Measurements from ENCODE around the gene MAPKAP1.
A peak's percentile ranks its signal among the peaks of the same experiment; 100 is the strongest.

Gene MAPKAP1

GRCh38 chr9:125558453-125559092, 148.4 kb downstream of the MAPKAP1 start:
- no peak overlapping the region for H3K27ac ChIP-seq (replicated peaks)
- no peaks in the 10 kb centered on the region for H3K27me3 ChIP-seq (ENCODE audit: insufficient read depth, poor library complexity, severe bottlenecking)
- TF ChIP-seq POLR2AphosphoS5 (IDR thresholded peaks at IDR 0.05; ENCODE audit: low read depth) (no peak), CTCF (IDR thresholded peaks at IDR 0.05; ENCODE audit: insufficient read depth, low read length) (peak; percentile 60)
- peak; percentile 10 to 73 for DNase-seq (ENCODE audit: low read depth in 1 of 2, low spot score in 1 of 2)
- no peak overlapping the region for H3K4me3 ChIP-seq (replicated peaks; ENCODE audit: insufficient read depth, low read length)

- no peaks in the 10 kb centered on the region for H3K27me3 ChIP-seq (ENCODE audit: insufficient read depth, poor library complexity, severe bottlenecking)
- no peak for TF ChIP-seq POLR2AphosphoS5 (IDR thresholded peaks at IDR 0.05; ENCODE audit: low read depth)
- TF ChIP-seq GABPA (IDR thresholded peaks at IDR 0.05; ENCODE audit: low read depth) = no peak
- no peak for TF ChIP-seq SPI1 (IDR thresholded peaks at IDR 0.05; ENCODE audit: borderline replicate concordance, low read depth)
- no peak for TF ChIP-seq CTCF (IDR thresholded peaks at IDR 0.05; ENCODE audit: insufficient read depth, low read length)
- TF ChIP-seq REST (IDR thresholded peaks at IDR 0.05; ENCODE audit: insufficient replicate concordance, low read depth) = no peak
- DNase-seq (ENCODE audit: low read depth in 1 of 2, low spot score in 1 of 2) = no peak
- H3K27ac ChIP-seq (replicated peaks) = no peak overlapping the region
- no peak overlapping the region for H3K4me3 ChIP-seq (replicated peaks; ENCODE audit: insufficient read depth, low read length)
These were observed 150.8 kb downstream of the MAPKAP1 start for GRCh38 chr9:125556046-125556721.

- H3K27ac ChIP-seq (replicated peaks) = no peak overlapping the region
- DNase-seq (ENCODE audit: low read depth in 1 of 2, low spot score in 1 of 2) = no peak
- no peak for TF ChIP-seq GABPA (IDR thresholded peaks at IDR 0.05; ENCODE audit: low read depth)
- TF ChIP-seq REST (IDR thresholded peaks at IDR 0.05; ENCODE audit: insufficient replicate concordance, low read depth) = no peak
- TF ChIP-seq SPI1 (IDR thresholded peaks at IDR 0.05; ENCODE audit: borderline replicate concordance, low read depth) = no peak
- TF ChIP-seq POLR2AphosphoS5 (IDR thresholded peaks at IDR 0.05; ENCODE audit: low read depth) = no peak
- no peak for TF ChIP-seq CTCF (IDR thresholded peaks at IDR 0.05; ENCODE audit: insufficient read depth, low read length)
- no peaks in the 10 kb centered on the region for H3K27me3 ChIP-seq (ENCODE audit: insufficient read depth, poor library complexity, severe bottlenecking)
- no peak overlapping the region for H3K4me3 ChIP-seq (replicated peaks; ENCODE audit: insufficient read depth, low read length)
These were observed 152.3 kb downstream of the MAPKAP1 start for GRCh38 chr9:125554726-125555125.

Data from HL-60 (cell line).